HG03575 (cell line): ENCODE data around the gene TEX29.

Experiments
- ATAC-seq: cut with Tn5 transposase; IDR thresholded peaks from one replicate; pipeline ENCODE4 v1.9.1; 2021; ENCODE audit not compliant: unreplicated experiment, insufficient number of reproducible peaks, low FRiP score; ENCODE audit errors: extremely low read depth

The TEX29 gene

GRCh38 chr13:111317571-111318345 is 2.7 kb upstream of the TEX29 start:
- ATAC-seq: no peak

DNA sequence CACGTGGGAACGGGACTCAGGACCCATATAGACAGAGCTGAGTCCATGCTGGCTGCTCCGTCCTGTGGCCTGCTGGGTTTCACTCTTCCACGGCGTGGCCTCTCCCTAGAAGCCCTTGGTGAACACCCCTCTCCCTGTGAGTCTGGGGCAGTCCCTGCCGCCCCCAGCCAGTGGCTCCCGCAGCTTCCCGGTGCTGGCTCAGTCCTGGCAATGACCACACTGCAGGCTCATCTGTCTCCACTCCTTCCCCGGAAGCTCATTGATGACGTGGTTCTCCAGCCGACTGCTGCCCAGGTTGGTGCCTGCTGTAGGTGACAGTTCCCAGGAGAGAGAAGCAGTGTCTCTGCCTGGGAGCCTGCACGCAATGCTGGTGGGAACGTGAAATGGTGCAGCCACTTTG is 2.1 kb upstream of the TEX29 start:
- no peak for ATAC-seq

GRCh38 chr13:111319521-111319920 is 921 bp upstream of the TEX29 start:
- ATAC-seq: no peak

DNA sequence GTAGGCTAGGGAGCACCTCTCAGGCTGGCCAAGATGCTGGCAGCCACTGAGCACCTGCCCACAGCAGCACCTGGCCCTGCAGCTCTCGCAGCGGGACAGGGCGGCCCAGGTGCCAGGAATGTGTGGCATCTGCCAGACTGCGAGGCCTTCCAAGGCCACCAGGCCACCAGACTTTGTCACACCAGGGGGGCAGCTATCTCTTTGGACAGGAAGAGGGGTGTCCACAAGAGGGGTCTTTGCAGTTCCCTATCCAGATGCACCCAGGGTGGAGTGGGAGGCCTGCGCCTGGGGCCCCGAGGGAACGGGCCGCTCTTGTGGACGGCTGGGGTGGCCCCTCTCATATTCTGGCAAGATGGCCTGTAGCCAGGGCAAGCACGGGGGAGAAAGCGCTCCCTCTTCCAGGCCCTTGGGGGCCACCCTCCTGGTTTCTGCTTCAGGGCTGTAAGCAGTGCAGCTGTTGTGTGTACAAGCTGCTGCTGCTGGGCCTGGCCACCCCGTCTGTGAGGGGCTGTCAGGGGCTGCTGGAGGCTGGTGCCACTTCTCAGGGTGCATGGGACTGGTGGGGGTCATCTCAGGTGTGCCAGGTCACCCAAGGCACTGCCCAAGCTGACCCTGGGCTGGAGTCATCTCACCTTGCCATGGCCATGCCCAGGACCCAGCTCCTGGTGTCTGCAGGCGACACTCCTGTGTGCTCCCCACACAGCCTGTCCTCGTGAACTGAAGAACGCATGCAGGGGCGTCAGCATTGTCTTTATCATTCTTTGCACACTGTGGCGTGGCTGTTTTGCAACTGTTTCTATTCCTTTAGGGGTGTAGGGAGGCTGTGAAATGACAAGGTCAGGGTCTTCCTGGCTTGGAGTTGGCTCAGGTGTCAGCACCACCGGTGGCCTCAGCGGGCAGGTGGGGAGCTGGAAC is 1.8 kb downstream of the TEX29 start:
- no peak for ATAC-seq

DNA sequence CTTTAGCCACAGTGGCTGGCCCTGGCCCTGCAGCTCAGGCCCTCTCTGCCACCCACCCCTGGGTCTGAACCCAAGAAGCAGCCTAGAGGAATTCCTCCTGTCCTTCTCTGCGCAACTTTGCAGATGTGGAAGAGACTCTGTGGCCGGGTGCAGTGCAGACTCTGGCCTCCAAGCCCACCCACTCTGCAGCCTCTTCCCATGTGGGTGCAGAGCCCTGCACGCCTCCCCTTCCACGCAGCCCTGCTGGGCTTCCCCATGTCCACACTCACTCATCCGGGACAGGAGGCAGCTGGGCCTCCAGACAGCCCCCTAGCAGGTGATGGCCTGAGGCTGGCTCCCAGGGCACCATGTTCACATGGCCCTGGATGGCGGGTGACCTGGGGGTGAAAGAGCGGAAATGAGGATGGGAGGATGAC is 2.5 kb downstream of the TEX29 start:
- no peak for ATAC-seq

DNA sequence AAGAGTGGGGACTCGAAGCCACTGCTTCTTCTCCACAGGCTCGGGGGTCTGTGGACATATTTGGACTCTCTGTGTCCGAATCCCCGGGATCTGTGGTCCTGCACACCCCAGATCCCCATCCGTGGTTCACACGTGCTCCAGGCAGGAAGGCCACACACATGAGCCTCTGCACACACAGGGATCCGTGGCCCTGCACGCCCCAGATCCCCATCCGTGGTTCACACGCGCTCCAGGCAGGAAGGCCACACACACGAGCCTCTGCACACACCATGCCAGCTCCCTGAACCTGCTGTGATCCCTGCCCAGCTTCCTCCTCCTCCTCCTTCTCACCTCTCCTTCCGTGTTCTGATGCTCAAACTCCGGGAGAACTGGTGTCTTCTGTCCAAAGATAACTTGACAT is 3.1 kb downstream of the TEX29 start:
- no peak for ATAC-seq

DNA sequence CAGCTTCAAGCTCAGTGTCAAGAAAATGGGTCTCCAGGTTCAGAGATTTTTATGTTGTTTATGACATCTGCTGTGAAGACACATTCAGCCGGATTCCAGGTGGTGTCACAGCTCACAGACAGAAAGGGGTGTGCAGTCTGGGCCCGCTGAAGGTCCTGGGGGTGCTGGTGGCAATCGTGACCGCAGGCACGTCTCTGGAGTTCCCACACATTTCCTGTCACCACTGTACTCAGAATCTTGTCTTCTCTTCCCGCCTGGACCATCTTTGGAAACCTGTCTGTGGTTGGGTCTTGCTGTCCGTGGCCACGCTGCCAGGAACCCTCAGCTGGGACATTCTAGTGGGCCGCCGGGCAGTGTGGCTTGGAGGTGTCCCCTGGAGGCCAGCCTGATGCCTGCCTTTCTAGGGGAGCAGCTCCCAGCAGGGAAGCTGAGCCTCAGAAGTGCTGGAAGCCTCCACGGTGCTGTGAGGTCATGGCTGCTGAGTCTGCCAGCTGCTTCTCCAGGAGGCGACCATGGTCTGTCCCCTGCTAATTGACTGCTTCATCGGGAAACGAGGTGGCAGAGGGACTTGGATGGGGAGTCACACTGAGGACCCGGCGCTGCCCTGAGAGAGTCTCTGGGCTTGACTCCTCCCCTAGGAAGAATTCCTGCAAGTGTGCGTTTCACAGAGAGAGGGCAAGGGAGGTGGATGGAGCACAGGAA is 3.7 kb downstream of the TEX29 start:
- no peak for ATAC-seq

DNA sequence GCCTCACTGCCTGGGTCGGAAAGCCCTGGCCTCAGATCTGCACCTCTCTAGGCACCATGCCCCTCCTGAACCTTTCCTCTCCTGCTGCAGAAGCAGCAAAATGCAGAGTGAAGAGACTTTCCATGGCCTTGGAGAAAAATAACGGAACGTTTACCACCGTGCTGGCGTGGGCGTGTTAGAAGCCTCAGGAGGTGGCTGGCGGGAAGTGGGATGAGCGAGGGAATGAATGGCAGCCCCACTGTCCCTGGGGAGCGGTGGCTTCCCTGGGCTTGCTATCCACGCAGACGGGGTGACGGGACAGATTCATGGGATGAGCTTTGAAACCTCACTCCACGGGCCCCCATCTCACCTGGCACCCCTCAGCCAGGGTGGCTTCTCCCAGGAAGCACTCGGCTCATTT is 4.3 kb downstream of the TEX29 start:
- ATAC-seq: no peak

- no peak for ATAC-seq
These were observed 4.9 kb downstream of the TEX29 start for GRCh38 chr13:111325146-111325890.

DNA sequence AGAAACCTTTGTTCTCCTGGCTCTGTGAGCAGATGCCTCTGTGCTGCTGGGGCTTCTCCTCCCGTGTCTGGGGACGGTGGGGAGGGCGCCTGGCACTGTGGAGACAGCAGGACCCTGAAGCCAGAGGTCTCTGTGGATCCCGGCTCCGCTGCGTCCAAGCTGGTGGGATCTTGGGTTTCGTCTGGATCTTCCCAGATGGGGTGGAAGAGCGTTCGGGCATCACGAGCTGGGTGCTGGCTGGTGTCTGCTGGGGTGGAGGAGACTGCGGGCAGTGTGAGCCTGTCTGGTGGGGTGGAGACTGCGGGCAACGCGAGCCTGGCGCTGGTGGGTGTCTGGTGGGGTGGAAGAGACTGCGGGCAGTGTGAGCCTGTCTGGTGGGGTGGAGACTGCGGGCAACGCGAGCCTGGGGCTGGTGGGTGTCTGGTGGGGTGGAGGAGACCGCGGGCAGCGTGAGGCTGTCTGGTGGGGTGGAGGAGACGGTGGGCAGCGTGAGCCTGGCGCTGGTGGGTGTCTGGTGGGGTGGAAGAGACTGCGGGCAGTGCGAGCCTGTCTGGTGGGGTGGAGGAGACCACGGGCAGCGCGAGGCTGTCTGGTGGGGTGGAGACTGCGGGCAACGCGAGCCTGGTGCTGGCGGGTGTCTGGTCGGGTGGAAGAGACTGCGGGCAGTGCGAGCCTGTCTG is 5.6 kb downstream of the TEX29 start:
- ATAC-seq: no peak

- ATAC-seq: no peak
These were observed 6.2 kb downstream of the TEX29 start for GRCh38 chr13:111326621-111326965.

- ATAC-seq: no peak
These were observed 6.7 kb downstream of the TEX29 start for GRCh38 chr13:111326981-111327642.

DNA sequence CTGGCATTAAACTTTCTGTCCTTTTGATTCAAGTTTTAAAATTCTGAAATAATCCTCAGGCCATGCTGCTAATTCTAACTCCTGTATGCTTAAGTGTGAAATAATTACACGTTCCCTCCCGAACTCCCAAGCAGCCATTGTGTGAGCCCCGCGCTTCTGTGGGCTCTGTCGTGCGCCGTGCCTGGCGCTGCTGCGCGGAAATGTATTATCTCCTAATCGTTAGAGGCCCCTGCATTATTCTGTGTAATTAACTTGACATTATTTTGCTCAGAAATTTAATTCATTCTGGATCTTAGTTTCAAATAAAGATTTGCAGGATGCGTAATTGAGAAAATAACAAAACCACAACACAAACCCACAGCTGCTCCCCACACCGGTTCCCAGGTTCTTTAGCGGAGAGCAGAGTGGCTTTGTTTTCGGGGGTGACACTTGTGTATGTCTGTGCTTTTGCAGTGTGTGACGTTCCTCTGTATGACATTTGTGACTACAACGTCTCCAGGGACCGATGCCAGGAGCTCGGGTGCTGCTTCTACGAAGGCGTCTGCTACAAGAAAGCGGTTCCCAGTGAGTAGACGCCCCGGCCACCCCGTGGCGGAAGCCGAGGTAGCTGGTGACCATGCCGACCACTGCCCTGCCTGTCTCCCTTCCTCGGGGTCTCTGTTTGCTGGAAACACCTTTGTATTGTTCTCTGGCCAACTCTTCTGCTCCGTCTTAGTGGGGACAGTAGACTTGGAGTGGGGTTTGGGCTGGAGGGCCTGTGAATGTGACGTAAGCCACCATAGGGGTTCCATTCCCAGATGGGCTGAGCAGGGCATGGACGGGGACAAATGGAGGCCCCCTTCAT is 7.5 kb downstream of the TEX29 start:
- ATAC-seq: no peak

DNA sequence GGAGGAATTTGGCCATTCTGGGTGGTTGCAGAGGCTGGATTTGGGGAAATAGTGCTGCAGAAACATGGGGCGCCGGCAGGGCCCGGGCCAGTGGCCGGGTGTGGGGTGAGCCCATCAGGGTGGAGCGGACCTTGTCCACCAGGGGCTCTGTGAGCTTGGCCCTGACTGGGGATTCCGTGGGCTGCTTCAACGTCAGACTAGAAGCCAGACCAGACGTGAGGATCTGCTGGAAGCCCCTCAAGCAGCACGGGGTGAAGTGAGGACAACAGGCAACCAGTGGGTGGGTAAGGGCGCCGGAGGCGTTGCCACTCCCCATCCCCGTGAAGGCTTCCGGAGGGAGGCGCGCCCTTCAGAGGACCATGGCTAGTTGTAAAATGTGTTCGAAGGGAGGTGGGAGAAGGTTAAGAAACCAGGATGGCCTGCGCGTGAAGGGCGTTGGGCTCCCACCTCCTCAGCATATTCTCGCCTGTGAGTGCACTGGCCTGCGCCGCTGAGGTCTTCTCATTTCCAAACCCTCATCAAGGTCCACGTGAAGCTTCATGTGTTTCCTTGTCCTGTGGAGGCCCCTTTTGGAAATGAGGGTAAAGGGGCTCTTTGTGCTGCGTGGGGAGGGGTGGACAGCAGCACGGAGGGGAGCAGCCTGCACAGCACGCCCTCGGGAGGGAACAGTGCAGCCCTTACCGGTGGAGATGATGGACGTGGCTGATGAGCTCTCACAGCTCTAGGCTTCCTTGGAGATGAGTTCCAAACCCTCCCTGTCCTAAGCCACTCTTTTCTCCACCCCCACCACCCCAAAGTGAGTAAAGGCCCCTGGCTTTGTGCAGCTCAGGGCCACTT is 8.3 kb downstream of the TEX29 start:
- ATAC-seq: no peak

GRCh38 chr13:111329641-111330040 is 9.2 kb downstream of the TEX29 start:
- ATAC-seq: no peak

DNA sequence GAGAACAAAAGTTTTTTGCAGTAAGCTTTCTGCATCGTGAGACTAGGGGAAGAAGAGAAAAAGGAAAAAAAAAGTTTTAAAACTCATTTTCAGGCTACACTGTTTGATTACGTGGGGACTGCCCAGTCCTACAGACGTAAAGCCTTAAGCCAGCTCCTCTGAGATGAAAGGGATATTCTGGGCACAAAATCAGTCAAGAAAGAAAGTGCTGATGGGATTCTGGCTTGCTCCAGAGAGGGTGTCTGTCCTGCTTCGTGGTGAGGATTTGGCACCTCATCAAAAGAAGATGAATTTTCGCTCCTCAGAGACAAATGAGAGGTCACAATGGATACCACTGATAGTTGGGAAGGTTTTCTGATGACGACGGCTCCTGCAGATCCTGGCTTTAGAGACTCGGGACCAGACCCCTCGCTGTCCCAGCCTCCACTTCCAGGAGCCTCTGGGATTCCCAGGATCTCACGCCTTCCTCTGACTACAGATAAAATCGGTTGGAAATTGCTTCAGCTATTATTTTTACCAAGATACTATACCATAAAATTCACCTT is 9.7 kb downstream of the TEX29 start:
- no peak for ATAC-seq
